Measurements from ENCODE around the gene MYO16.

MYO16 gene

GRCh38 chr13:109249780-109250528 is 620.5 kb downstream of the MYO16 start:
- DNase-seq = no peak

GRCh38 chr13:109251956-109252355 is 622.5 kb downstream of the MYO16 start:
- DNase-seq = no peak

- DNase-seq = no peak
These were observed 623.9 kb downstream of the MYO16 start for GRCh38 chr13:109253316-109253715.

GRCh38 chr13:109254274-109254673 is 624.9 kb downstream of the MYO16 start:
- no peak for DNase-seq

- DNase-seq = no peak
These were observed 625.9 kb downstream of the MYO16 start for GRCh38 chr13:109255141-109255856.

- no peak for DNase-seq
These were observed 627.7 kb downstream of the MYO16 start for GRCh38 chr13:109256866-109257760.

Measured in suppressor macrophage (primary cell).